Chondrocyte (in vitro differentiated cells): Measurements from ENCODE around the gene POU2F1. TPM values are rescaled to one million over a fixed set of nuclear protein-coding genes. Genes with fewer than 3 reads are reported as not detected.

Source experiments
- DNase-seq: peaks from one replicate; pipeline ENCODE4 v3.0.0; 2021; ENCODE audit warnings: mixed read lengths, low spot score
- H3K27ac Mint-ChIP-seq: one replicate; pipeline ENCODE4 v1.8.0; 2021; ENCODE audit warnings: mild to moderate bottlenecking, moderate library complexity, mixed read lengths; ENCODE audit not compliant: unreplicated experiment
- H3K27me3 Mint-ChIP-seq: 2 replicates; pipeline ENCODE4 v1.8.0; 2021; ENCODE audit warnings: low read depth, mixed read lengths
- H3K36me3 Mint-ChIP-seq: 2 replicates; pipeline ENCODE4 v1.8.0; 2021; ENCODE audit warnings: low read depth, mixed read lengths
- H3K4me1 Mint-ChIP-seq: 2 replicates; pipeline ENCODE4 v1.8.0; 2021; ENCODE audit warnings: low read depth, mild to moderate bottlenecking, mixed read lengths
- H3K4me3 Mint-ChIP-seq: one replicate; pipeline ENCODE4 v1.8.0; 2021; ENCODE audit warnings: mild to moderate bottlenecking, moderate library complexity, mixed read lengths; ENCODE audit not compliant: unreplicated experiment
- H3K9me3 Mint-ChIP-seq: 2 replicates; pipeline ENCODE4 v1.8.0; 2021; ENCODE audit warnings: low read depth, mixed read lengths
- total RNA-seq: library from RNA; stranded (reverse); gene quantifications from 3 replicates; pipeline ENCODE4 v1.2.1, GENCODE V29; 2021
- TF ChIP-seq, protein P1 (sequence below): fragments of 200-600 bp; sonication (generic); IDR thresholded peaks from 2 replicates; pipeline ENCODE4 v1.5.0; 2021; ENCODE audit warnings: antibody characterized with exemption, mild to moderate bottlenecking, moderate library complexity

The POU2F1 gene
- total RNA-seq, 1 donor from 2014 or later = 13.2 TPM

GRCh38 chr1:167225920-167226319, 5.2 kb downstream of the POU2F1 start:
- H3K27me3 Mint-ChIP-seq = no peaks in the 10 kb centered on the region
- TF ChIP-seq, protein P1, sequence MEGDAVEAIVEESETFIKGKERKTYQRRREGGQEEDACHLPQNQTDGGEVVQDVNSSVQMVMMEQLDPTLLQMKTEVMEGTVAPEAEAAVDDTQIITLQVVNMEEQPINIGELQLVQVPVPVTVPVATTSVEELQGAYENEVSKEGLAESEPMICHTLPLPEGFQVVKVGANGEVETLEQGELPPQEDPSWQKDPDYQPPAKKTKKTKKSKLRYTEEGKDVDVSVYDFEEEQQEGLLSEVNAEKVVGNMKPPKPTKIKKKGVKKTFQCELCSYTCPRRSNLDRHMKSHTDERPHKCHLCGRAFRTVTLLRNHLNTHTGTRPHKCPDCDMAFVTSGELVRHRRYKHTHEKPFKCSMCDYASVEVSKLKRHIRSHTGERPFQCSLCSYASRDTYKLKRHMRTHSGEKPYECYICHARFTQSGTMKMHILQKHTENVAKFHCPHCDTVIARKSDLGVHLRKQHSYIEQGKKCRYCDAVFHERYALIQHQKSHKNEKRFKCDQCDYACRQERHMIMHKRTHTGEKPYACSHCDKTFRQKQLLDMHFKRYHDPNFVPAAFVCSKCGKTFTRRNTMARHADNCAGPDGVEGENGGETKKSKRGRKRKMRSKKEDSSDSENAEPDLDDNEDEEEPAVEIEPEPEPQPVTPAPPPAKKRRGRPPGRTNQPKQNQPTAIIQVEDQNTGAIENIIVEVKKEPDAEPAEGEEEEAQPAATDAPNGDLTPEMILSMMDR = no peak
- H3K4me3 Mint-ChIP-seq = no peak overlapping the region
- peaks cover 44% of the 10 kb centered on the region for H3K4me1 Mint-ChIP-seq
- no peak for DNase-seq
- no peaks in the 10 kb centered on the region for H3K36me3 Mint-ChIP-seq
- H3K9me3 Mint-ChIP-seq = no peaks in the 10 kb centered on the region
- H3K27ac Mint-ChIP-seq = no peak overlapping the region

DNA sequence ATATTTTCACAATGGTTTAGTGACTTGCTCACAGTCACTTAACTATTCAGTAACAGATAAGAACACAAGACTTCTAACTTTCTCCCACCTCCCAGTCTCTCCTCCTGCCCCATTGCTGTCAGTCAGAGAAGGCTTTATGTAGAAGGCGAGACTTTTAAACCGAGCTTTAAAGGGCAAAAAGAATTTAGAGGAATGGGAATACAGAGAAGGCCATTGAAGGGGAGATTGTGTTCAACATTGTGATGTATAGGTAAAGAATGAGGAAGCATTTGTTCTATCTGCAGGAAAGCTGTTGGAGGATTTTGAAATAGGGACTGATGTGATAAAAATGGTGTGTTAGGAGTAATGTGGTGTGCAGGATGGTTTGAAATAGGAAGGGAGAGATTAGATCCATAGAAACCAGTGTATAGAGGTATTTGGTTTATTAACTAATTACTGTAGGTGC, 7.3 kb downstream of the POU2F1 start:
- H3K27me3 Mint-ChIP-seq = no peaks in the 10 kb centered on the region
- H3K4me3 Mint-ChIP-seq = no peak overlapping the region
- TF ChIP-seq, protein P1 = no peak
- H3K4me1 Mint-ChIP-seq = peaks cover 38% of the 10 kb centered on the region
- H3K27ac Mint-ChIP-seq = no peak overlapping the region
- H3K9me3 Mint-ChIP-seq = no peaks in the 10 kb centered on the region
- no peaks in the 10 kb centered on the region for H3K36me3 Mint-ChIP-seq
- DNase-seq = no peak

DNA sequence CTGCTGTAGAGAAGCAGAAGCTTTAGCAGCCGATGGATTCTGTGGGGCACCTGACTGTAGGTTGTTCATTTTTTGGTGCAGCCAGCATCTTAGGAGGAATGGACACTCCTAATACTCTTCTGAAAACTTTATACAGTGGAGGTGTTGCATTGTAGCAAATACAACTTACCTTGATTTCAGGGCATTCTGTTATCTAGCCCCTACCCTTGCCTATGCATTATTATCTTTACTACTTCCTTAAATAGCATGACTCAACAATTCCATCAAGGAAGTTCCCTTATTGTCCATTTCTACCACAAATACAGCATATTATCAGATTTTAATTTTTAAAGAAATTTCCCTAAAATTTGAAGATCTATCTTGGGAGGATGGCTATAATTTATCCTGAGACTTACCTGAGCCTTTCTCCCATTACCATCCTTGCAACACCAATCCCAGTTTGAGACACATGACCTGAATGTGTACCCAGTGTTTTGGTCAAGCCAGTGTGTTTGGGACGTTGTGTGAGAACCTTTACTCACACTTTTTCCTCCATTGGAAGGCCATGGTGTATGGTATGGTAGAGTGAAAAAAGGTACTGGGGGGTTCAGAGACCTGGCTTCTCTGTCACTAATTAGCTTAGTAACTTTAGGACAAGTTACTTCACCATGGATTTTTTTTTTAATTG, 9.2 kb downstream of the POU2F1 start:
- Mint-ChIP-seq H3K27me3 (no peaks in the 10 kb centered on the region), H3K4me3 (no peak overlapping the region), H3K36me3 (no peaks in the 10 kb centered on the region), H3K9me3 (no peaks in the 10 kb centered on the region), H3K4me1 (peaks cover 24% of the 10 kb centered on the region), H3K27ac (no peak overlapping the region)
- TF ChIP-seq, protein P1 = no peak
- DNase-seq = no peak

- TF ChIP-seq, protein P1 = no peak
- Mint-ChIP-seq H3K4me3 (no peak overlapping the region), H3K9me3 (no peaks in the 10 kb centered on the region), H3K4me1 (peaks cover 20% of the 10 kb centered on the region), H3K36me3 (no peaks in the 10 kb centered on the region), H3K27ac (no peak overlapping the region), H3K27me3 (no peaks in the 10 kb centered on the region)
- DNase-seq = no peak
These were observed 9.8 kb downstream of the POU2F1 start for GRCh38 chr1:167230437-167230836.

- peaks cover 15% of the 10 kb centered on the region for H3K4me1 Mint-ChIP-seq
- no peak overlapping the region for H3K4me3 Mint-ChIP-seq
- no peaks in the 10 kb centered on the region for H3K27me3 Mint-ChIP-seq
- no peak for DNase-seq
- no peaks in the 10 kb centered on the region for H3K36me3 Mint-ChIP-seq
- no peaks in the 10 kb centered on the region for H3K9me3 Mint-ChIP-seq
- H3K27ac Mint-ChIP-seq = no peak overlapping the region
- TF ChIP-seq, protein P1 = no peak
These were observed 11.3 kb downstream of the POU2F1 start for GRCh38 chr1:167231873-167232450.
